HG03064 (cell line): ENCODE results near the gene LIX1.

Source experiments
- ATAC-seq: cut with Tn5 transposase; IDR thresholded peaks from one replicate; pipeline ENCODE4 v1.9.1; 2021; ENCODE audit warnings: low read depth; ENCODE audit not compliant: unreplicated experiment

LIX1 gene

GRCh38 chr5:97077246-97077645, 65.2 kb downstream of the LIX1 start:
- no peak for ATAC-seq

DNA sequence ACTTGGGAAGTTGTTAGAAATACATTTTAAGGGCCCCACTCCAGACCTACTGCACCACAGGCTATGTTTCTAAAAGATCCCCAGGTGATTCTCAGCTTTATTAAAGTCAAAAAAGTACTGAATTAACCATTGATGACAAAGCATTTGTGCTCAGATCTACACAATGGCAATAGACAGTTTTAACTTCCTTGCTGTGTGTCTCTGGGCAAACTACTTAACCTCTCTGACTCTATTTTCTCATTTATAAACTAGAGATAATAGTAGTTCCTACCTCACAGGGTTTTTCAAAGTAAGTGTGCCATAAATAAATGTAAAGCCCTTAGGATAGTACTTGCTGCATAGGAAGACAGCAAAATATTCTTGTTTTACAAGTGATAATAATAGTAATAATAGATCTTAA, 66.3 kb downstream of the LIX1 start:
- ATAC-seq = no peak

- ATAC-seq = no peak
These were observed 66.8 kb downstream of the LIX1 start for GRCh38 chr5:97075649-97076048.

- no peak for ATAC-seq
These were observed 67.4 kb downstream of the LIX1 start for GRCh38 chr5:97074859-97075489.

DNA sequence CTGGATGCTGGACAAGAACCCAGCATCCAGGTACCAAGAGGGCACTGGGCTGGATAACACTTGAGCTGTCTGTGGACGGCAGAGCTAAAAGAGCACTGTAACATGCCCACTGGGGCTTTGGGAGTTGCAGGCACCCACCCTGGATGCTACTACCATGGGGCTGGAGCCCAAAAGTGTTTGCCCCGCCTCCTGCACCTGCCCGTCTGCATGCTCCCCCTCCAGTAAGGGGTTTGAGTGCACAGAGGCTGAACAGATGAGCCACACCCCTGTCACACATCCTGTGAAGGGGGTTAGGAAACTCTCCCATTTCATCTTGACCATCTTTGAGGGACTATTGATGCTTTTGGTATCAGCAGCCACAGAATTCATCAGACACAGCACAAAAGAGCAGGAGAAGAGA, 69.0 kb downstream of the LIX1 start:
- ATAC-seq = no peak

DNA sequence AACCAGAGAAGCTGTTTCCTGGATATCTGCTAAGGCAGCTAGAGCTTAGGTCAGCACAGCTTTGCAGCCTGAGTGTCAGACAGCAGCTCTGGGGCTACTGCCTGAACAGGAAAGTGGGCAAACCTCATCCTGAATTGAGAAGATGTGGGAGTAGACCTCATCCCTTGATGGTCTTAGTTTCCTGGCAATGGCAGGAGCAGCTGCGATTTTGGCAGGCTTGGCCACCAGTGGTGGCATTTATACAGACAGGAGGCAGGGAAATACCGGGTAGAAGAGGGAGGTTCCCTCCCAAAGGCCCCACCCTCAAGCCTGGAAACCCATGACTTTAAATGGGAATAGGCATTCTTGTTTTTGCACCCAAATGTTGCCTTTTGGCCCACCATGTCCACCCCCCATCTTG, 69.7 kb downstream of the LIX1 start:
- no peak for ATAC-seq

- no peak for ATAC-seq
These were observed 70.4 kb downstream of the LIX1 start for GRCh38 chr5:97071993-97072392.

GRCh38 chr5:97071101-97071500, 71.3 kb downstream of the LIX1 start:
- no peak for ATAC-seq

DNA sequence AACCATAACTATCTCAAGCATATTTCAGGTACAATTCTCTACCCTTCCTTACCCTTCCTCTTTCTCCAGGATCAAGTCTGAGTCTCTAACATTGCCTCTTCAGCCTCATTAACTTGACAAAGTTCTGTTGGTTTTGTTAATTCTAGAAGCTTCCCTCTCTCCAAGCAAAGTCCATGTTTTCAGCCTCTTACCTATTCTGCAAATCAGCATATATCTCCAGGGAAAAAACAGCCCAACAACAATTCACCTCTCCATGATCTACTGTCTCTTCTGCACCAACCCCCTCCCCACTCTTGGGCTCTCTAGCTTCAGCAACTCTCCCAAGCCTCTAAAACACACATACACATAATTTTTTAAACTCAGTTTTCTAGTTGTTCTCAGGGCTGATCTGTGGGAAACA, 72.2 kb downstream of the LIX1 start:
- ATAC-seq = no peak

DNA sequence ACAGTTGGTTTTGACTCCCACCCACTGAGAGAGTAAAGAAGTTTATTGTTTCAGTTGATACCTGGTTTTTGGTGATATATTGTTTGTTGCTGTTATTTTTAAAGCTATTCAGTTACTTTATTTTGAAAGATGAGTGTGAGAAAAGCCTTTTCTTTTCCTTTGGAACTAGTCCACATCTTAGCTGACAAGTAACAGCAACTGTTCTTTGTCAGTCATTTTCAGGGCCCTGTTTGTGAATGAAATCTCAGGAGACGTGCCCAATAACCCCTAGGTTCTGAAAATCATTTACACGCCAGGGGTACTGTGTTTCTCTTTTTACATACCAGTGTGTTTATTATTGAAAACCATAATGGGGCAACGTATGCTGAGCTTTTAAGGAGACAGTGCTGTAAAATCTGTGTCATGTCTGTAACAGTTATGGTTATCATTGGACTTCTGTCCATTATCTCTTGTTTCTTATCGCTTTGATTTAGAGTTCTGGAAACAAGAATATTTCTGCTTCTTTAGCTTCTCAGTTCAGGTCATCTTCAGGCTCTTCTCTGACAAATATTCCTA, 75.0 kb downstream of the LIX1 start:
- ATAC-seq = no peak

DNA sequence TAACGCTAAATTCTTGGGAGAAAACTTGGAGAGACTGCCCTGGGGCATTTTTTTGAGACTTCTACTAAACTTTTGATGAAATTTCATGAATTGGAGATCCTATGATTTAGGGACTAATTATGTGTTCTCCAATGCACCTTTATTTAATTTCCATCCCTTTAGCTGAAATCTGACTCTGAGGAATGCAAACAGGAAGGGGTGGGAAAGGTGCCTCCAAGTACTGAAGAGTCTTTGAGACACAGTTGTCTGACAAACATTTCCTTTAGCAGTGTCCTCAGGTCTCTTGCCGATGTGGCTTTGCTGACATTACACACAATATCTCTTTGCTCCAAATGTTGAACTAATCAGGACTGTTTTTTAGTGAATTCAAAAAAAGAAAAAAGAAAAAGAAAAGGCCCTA, 76.9 kb downstream of the LIX1 start:
- ATAC-seq = no peak

GRCh38 chr5:97063251-97063650, 79.2 kb downstream of the LIX1 start:
- no peak for ATAC-seq

- ATAC-seq = no peak
These were observed 80.4 kb downstream of the LIX1 start for GRCh38 chr5:97062046-97062445.

DNA sequence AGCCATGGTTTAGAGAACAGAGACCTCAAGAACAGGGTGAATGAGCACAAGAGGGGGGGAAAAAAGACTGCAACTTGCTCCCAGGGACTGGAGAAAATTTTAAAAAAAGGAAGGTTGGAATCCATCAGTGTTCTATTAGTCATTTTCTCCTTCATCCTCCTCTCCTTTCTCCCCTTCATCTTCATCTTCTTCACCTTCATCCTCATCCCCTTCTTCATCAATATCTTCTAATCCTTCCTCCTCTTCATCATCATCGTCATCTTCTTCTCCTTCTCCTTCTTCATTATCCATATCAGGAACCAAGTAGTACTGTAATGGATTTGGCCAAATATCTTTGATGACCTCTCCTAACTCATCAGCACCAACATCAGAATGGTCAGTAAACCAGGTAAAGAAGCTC, 86.1 kb downstream of the LIX1 start:
- ATAC-seq = no peak

DNA sequence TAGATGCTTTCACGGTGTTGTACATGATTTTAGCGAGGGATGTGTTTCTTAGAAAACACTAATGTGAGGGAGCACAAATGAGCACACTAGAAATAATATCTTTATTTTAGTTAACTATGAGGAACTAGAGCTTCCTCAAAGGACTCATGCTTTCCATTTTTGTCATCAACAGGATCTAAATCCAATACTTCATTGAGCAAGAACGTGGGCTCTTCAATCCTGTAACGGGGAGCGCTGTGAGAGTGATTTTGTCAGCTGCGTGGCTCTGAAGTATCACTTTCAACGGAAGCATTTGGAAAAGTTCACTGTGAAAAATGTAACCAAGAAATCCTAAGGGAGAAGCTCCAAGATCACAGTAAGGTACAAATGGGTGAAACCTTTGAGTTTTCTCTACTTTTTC, 93.2 kb downstream of the LIX1 start:
- no peak for ATAC-seq

DNA sequence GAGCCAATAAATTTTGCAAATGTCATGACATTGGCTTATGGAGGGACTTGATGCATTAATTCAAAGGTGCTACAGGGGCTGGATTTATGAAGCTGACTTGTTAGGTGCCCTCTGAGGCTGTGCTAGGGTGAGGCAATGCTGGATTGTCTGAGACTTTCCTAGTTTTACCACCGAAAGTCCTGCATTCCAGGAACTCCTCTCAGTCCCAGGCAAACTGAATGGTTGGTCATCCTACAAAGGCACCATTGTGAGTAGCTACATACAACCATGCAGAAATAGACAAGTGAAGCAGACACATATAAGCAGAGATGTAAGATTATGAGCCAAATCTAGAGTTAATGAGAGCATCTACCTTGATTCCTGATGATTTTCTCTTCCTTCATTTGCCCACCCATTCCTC, 95.3 kb downstream of the LIX1 start:
- ATAC-seq = no peak

GRCh38 chr5:97046270-97046982, 96.0 kb downstream of the LIX1 start:
- ATAC-seq = no peak

- ATAC-seq = no peak
These were observed 98.4 kb downstream of the LIX1 start for GRCh38 chr5:97044052-97044451.

DNA sequence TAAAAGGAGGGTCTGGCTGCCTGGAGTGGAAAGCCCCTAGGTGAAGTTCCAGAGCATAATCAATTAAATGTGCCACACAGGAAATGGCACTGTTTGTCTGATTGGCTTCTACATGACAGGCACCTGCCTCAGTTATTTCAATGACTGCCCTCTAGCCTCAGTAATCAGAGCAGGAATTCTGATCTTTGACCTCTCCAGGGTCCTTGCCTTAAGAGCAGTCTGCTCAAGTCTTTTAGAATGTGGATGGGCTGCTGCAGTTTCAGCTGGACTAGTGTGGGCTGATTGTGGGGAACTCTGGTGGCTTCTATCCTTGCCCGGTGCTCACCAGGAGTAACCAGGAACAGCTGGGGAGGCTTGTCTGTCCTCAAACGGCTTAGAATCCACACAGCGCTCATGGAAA, 98.9 kb downstream of the LIX1 start:
- ATAC-seq = no peak

GRCh38 chr5:97042996-97043395, 99.4 kb downstream of the LIX1 start:
- no peak for ATAC-seq
